T-helper 17 cell (primary cell): ENCODE results near the gene IMMP2L. TPM values are rescaled to one million over a fixed set of nuclear protein-coding genes. Genes with fewer than 3 reads are reported as not detected.
"Not testable (repeated sequence)": the region's sequence is repeated elsewhere in the genome, so short reads cannot be mapped to it uniquely, and the experiment has no call there.

Experiments
- ATAC-seq: fragments of 150-1000 bp; cut with Tn5 transposase; 2 replicates; pipeline ENCODE4 v1.10.0; 2021; ENCODE audit warnings: mild to moderate bottlenecking, moderate library complexity
- DNase-seq, 3 donors: peaks; one replicate each; pipeline versions ENCODE4 v3.0.0 to v3.0.0-alpha.2; 2020 to 2021
- H3K9me3 ChIP-seq: one replicate; pipeline ENCODE4 v1.7.0; 2013; ENCODE audit warnings: low read length, mild to moderate bottlenecking; ENCODE audit not compliant: control insufficient read depth, poor library complexity, severe bottlenecking
- H3K27ac Mint-ChIP-seq: one replicate; pipeline ENCODE4 v1.8.0; 2022; ENCODE audit warnings: mild to moderate bottlenecking, moderate library complexity, mixed read lengths
- H3K27me3 Mint-ChIP-seq: one replicate; pipeline ENCODE4 v1.8.0; 2022; ENCODE audit warnings: mixed read lengths
- H3K36me3 Mint-ChIP-seq: one replicate; pipeline ENCODE4 v1.8.0; 2022; ENCODE audit warnings: low read depth, mixed read lengths
- H3K4me1 Mint-ChIP-seq: one replicate; pipeline ENCODE4 v1.8.0; 2022; ENCODE audit warnings: mild to moderate bottlenecking, mixed read lengths
- H3K4me3 Mint-ChIP-seq: one replicate; pipeline ENCODE4 v1.8.0; 2022; ENCODE audit warnings: mild to moderate bottlenecking, moderate library complexity, mixed read lengths
- total RNA-seq, 4 donors: library from RNA in 2 of 4; stranded (reverse) in 2 of 4; gene quantifications; one replicate each; pipeline ENCODE4 v1.2.3 and lab custom pipeline; 2022 to 2026

The IMMP2L gene
- total RNA-seq, 2 donors from 2014 or later, result 17.9 to 19.9 TPM

DNA sequence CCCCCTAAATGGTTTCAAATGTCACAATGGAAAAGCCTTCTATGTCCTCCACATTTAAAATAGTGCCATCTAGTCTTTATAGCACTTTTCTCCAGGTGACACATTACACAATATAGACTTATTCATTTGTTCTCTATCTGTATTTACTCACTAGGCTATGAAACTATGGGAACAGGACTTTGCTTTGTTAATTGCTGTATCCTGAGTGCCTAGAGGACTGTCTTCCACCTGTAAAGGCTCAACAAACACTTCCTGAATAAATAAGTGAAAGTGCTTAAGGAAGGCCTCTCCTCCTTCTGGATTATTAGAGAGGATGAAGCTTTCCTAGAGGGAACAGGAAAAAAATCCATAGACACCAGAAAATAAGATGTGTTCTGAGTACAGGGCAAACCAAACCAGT, 868.9 kb downstream of the IMMP2L start:
- Mint-ChIP-seq H3K27me3 (no peaks in the 10 kb centered on the region), H3K27ac (no peak overlapping the region), H3K36me3 (no peaks in the 10 kb centered on the region), H3K4me3 (no peak overlapping the region), H3K4me1 (no peaks in the 10 kb centered on the region)
- ATAC-seq (no peak), DNase-seq (no peak)
- H3K9me3 ChIP-seq, result no peaks in the 10 kb centered on the region

DNA sequence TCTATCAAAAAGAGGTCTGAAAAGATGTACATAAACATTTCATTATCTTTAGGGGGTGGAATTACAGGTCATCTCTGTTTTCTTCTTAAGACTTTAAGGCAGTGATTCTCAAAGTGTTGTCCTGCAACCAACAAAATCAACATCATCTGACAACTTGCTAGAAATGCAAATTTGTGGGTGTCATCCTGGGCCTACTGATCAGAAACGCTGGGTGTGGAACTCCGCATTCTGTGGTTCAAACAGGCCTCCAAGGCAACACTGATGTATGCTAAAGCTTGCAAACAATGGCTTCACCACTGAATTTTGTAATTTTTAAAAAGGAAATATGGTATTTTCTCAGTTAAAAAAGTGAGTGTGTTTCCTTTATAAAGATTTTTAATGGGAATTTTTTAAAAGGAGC, 873.4 kb downstream of the IMMP2L start:
- no peaks in the 10 kb centered on the region for H3K36me3 Mint-ChIP-seq
- no peaks in the 10 kb centered on the region for H3K9me3 ChIP-seq
- DNase-seq (no peak), ATAC-seq (no peak)
- H3K4me1 Mint-ChIP-seq, result no peaks in the 10 kb centered on the region
- no peak overlapping the region for H3K4me3 Mint-ChIP-seq
- no peaks in the 10 kb centered on the region for H3K27me3 Mint-ChIP-seq
- no peak overlapping the region for H3K27ac Mint-ChIP-seq

DNA sequence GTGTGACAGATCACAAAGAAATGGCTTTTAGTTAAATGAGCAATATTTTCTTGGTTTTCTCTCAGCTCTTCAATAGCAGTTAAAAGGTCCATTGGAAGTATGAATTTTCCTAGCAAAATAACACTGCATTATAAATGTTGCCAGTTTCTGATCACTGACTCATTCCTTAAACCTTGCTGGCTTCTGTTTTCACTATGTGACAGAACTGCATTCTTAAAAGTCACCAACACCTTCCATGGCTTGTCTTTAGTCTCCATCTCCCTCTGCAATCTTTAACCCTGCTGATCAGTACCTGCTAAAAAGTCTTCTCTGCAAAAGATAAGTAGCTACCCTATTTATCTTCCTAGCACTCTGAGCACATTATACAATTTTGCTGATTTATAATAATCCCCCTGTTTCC, 876.4 kb downstream of the IMMP2L start:
- no peaks in the 10 kb centered on the region for H3K9me3 ChIP-seq
- H3K4me1 Mint-ChIP-seq, result no peaks in the 10 kb centered on the region
- H3K36me3 Mint-ChIP-seq, result no peaks in the 10 kb centered on the region
- DNase-seq, result no peak
- ATAC-seq, result no peak
- no peak overlapping the region for H3K4me3 Mint-ChIP-seq
- H3K27me3 Mint-ChIP-seq, result no peaks in the 10 kb centered on the region
- H3K27ac Mint-ChIP-seq, result no peak overlapping the region

DNA sequence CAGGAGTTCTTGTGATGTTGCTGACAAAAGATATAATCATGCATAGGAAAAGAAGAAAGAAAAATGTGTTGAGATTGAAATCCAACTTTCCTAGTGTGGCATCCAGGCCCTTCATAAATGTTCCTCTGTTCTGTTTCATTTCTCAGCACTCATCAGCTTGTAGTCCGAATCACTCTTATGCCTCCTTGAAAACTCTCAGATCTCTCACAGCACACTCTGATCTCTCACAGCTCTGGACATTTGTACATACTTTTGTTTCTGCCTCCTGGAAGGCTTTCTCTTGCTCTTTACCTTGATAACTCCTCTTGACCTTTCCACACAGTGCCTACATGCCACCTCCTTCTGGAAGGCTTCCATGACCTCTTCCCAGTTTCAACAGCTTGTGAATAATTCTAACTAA, 880.4 kb downstream of the IMMP2L start:
- Mint-ChIP-seq H3K4me3 (no peak overlapping the region), H3K36me3 (no peaks in the 10 kb centered on the region), H3K27me3 (no peaks in the 10 kb centered on the region), H3K27ac (no peak overlapping the region), H3K4me1 (no peaks in the 10 kb centered on the region)
- DNase-seq, result no peak
- no peaks in the 10 kb centered on the region for H3K9me3 ChIP-seq
- no peak for ATAC-seq

- H3K4me3 Mint-ChIP-seq, result peak overlapping the region; percentile 2
- DNase-seq, result no peak
- H3K36me3 Mint-ChIP-seq, result no peaks in the 10 kb centered on the region
- no peaks in the 10 kb centered on the region for H3K27me3 Mint-ChIP-seq
- H3K27ac Mint-ChIP-seq, result no peak overlapping the region
- ATAC-seq, result no peak
- no peaks in the 10 kb centered on the region for H3K4me1 Mint-ChIP-seq
- no peaks in the 10 kb centered on the region for H3K9me3 ChIP-seq
Observed at GRCh38 chr7:110677405-110677804, 884.9 kb downstream of the IMMP2L start.

DNA sequence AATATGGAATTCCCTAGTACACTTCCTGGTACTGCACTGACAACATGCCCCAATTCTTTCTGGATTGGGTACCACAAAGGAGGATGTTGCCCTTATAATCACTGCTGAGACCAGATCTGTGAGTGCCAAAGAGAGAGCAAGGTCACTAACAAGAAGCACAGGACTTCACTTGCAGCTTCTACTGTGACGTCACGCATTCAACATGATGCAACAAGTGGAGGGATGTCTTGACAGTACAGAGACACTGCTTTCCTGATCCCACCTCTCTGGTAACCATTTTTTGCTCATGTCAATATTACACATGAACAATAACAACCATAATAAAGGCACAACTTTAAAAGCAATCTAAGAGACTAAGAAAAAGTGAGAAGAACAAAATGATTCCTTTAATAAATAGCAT, 885.5 kb downstream of the IMMP2L start:
- DNase-seq, result no peak
- no peaks in the 10 kb centered on the region for H3K9me3 ChIP-seq
- H3K27me3 Mint-ChIP-seq, result no peaks in the 10 kb centered on the region
- H3K27ac Mint-ChIP-seq, result no peak overlapping the region
- no peaks in the 10 kb centered on the region for H3K4me1 Mint-ChIP-seq
- no peak for ATAC-seq
- no peak overlapping the region for H3K4me3 Mint-ChIP-seq
- no peaks in the 10 kb centered on the region for H3K36me3 Mint-ChIP-seq

GRCh38 chr7:110675383-110676103, 886.7 kb downstream of the IMMP2L start:
- H3K27me3 Mint-ChIP-seq, result no peaks in the 10 kb centered on the region
- H3K36me3 Mint-ChIP-seq, result no peaks in the 10 kb centered on the region
- DNase-seq (no peak), ATAC-seq (no peak)
- H3K9me3 ChIP-seq, result no peaks in the 10 kb centered on the region
- no peak overlapping the region for H3K27ac Mint-ChIP-seq
- H3K4me1 Mint-ChIP-seq, result no peaks in the 10 kb centered on the region
- H3K4me3 Mint-ChIP-seq, result no peak overlapping the region

DNA sequence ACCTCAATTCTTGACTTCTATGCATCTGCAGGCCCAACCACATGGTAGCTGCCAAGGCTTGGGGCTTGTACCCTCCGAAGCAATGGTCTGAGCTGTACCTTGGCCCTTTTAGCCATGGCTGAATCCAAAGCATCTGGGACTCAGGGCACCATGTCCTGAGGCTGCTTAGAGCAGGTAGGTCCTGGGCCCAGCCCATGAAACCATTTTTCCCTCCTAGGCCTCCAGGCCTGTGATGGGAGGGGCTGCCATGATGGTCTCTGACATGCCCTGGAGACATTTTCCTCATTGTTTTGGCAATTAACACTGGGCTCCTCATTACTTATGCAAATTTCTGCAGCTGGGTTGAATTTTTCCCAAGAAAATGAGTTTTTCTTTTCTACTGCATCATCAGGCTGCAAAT, 889.1 kb downstream of the IMMP2L start:
- no peaks in the 10 kb centered on the region for H3K9me3 ChIP-seq
- ATAC-seq (no peak), DNase-seq (no peak)
- no peaks in the 10 kb centered on the region for H3K27me3 Mint-ChIP-seq
- H3K36me3 Mint-ChIP-seq, result no peaks in the 10 kb centered on the region
- H3K27ac Mint-ChIP-seq, result no peak overlapping the region
- no peaks in the 10 kb centered on the region for H3K4me1 Mint-ChIP-seq
- H3K4me3 Mint-ChIP-seq, result no peak overlapping the region

GRCh38 chr7:110669410-110669809, 892.9 kb downstream of the IMMP2L start:
- Mint-ChIP-seq H3K36me3 (peaks cover 2% of the 10 kb centered on the region), H3K27ac (no peak overlapping the region), H3K4me3 (no peak overlapping the region), H3K4me1 (no peaks in the 10 kb centered on the region), H3K27me3 (no peaks in the 10 kb centered on the region)
- ATAC-seq (no peak), DNase-seq (no peak)
- H3K9me3 ChIP-seq, result no peaks in the 10 kb centered on the region

DNA sequence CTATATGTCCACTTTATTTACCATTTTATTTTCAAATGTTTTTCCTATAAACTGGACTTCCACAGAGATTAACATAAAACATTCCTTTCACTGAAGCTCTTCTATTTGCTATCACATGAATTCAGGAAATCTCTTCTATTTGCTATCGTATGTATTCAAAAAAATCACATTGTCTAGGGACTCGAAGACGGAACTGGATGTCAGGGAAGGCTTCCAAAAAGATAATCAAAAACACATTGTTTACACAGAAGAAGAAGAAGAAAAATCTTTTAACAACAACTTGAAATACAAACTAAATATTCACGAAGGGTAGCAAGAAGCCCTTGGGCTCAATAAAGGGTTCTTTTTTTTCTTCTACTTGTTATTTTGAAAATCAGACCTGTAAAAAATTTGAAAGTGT, 897.5 kb downstream of the IMMP2L start:
- H3K9me3 ChIP-seq, result no peaks in the 10 kb centered on the region
- no peak overlapping the region for H3K4me3 Mint-ChIP-seq
- no peaks in the 10 kb centered on the region for H3K27me3 Mint-ChIP-seq
- H3K27ac Mint-ChIP-seq, result no peak overlapping the region
- H3K4me1 Mint-ChIP-seq, result no peaks in the 10 kb centered on the region
- peaks cover 2% of the 10 kb centered on the region for H3K36me3 Mint-ChIP-seq
- DNase-seq (no peak), ATAC-seq (no peak)

- not testable (repeated sequence) for H3K9me3 ChIP-seq, H3K4me1 Mint-ChIP-seq, H3K27ac Mint-ChIP-seq, H3K36me3 Mint-ChIP-seq, H3K4me3 Mint-ChIP-seq, DNase-seq, ATAC-seq, H3K27me3 Mint-ChIP-seq
Observed at GRCh38 chr7:110660637-110661036, 901.7 kb downstream of the IMMP2L start.

GRCh38 chr7:110650328-110650727, 912.0 kb downstream of the IMMP2L start:
- no peaks in the 10 kb centered on the region for H3K9me3 ChIP-seq
- no peaks in the 10 kb centered on the region for H3K27me3 Mint-ChIP-seq
- no peak overlapping the region for H3K4me3 Mint-ChIP-seq
- no peaks in the 10 kb centered on the region for H3K36me3 Mint-ChIP-seq
- ATAC-seq (no peak), DNase-seq (no peak)
- no peak overlapping the region for H3K27ac Mint-ChIP-seq
- H3K4me1 Mint-ChIP-seq, result no peaks in the 10 kb centered on the region

GRCh38 chr7:110647266-110647665, 915.0 kb downstream of the IMMP2L start:
- H3K4me3 Mint-ChIP-seq, result no peak overlapping the region
- no peaks in the 10 kb centered on the region for H3K36me3 Mint-ChIP-seq
- H3K27me3 Mint-ChIP-seq, result no peaks in the 10 kb centered on the region
- H3K9me3 ChIP-seq, result no peaks in the 10 kb centered on the region
- DNase-seq (no peak), ATAC-seq (no peak)
- H3K4me1 Mint-ChIP-seq, result no peaks in the 10 kb centered on the region
- H3K27ac Mint-ChIP-seq, result no peak overlapping the region

DNA sequence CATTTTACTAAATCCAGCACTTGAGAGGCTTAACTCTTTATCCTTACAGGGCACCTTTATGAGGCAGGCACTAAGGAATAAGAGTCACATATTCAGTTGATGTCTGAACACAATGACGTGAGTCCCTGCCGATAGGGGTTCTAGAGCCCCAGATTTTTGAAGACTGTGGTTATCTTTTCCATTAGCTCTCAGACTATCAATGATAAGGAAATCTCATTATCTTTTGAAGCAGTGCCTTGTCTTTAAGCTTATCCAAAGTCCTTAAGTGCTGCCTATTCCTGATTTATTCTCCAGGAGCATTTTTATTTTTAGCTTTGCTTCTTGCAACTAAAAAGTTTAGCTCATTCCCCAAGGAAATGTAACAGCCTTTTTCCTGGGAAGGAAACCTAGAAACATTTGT, 915.5 kb downstream of the IMMP2L start:
- no peak for ATAC-seq

More for the DNA sequence above, 915.5 kb downstream of the IMMP2L start:
- no peaks in the 10 kb centered on the region for H3K27me3 Mint-ChIP-seq
- H3K27ac Mint-ChIP-seq, result no peak overlapping the region
- H3K36me3 Mint-ChIP-seq, result no peaks in the 10 kb centered on the region
- H3K9me3 ChIP-seq, result no peaks in the 10 kb centered on the region
- no peak overlapping the region for H3K4me3 Mint-ChIP-seq
- no peaks in the 10 kb centered on the region for H3K4me1 Mint-ChIP-seq
- DNase-seq, result no peak
